NB4 (cell line): ENCODE results near the gene ELAVL1.

Source experiments
- CTCF ChIP-seq: IDR thresholded peaks from one replicate; pipeline ENCODE4 v1.5.1; 2012; ENCODE audit warnings: low read depth, low read length
- MAX ChIP-seq: IDR thresholded peaks from 2 replicates; pipeline ENCODE4 v1.6.1; 2011; ENCODE audit warnings: low read depth, low read length
- POLR2A ChIP-seq: IDR thresholded peaks from 2 replicates; pipeline ENCODE4 v1.6.1; 2011; ENCODE audit warnings: mild to moderate bottlenecking; ENCODE audit not compliant: insufficient read length; ENCODE audit errors: extremely low read depth

- TF ChIP-seq POLR2A (no peak), CTCF (no peak), MAX (no peak)
Observed at GRCh38 chr19:7962644-7963268, 42.7 kb downstream of the ELAVL1 start.
